GM21367 (cell line): ENCODE results near the gene MORC2.

Source experiments
- ATAC-seq: cut with Tn5 transposase; IDR thresholded peaks from one replicate; pipeline ENCODE4 v1.9.1; 2021; ENCODE audit not compliant: unreplicated experiment

MORC2 gene

GRCh38 chr22:30968015-30968923 lies at the start of gene MORC2:
Gene MORC2 (minus strand): TSS chr22:30968774. CDS start chr22:30967889, 885 bp downstream.
- peak; percentile 5 for ATAC-seq

GRCh38 chr22:31005535-31005934 lies 37.0 kb upstream of the MORC2 start:
- ATAC-seq: no peak

GRCh38 chr22:31001124-31001770 lies 32.7 kb upstream of the MORC2 start:
- no peak for ATAC-seq

- no peak for ATAC-seq
Observed at GRCh38 chr22:30998329-30998728, 29.8 kb upstream of the MORC2 start.

GRCh38 chr22:30996462-30996861 lies 27.9 kb upstream of the MORC2 start:
- no peak for ATAC-seq

- ATAC-seq: no peak
Observed at GRCh38 chr22:30994960-30995359, 26.4 kb upstream of the MORC2 start.

GRCh38 chr22:30992565-30992964 lies 24.0 kb upstream of the MORC2 start:
- ATAC-seq: no peak

GRCh38 chr22:30990690-30991089 lies 22.1 kb upstream of the MORC2 start:
- ATAC-seq: no peak

- no peak for ATAC-seq
Observed at GRCh38 chr22:30989474-30989873, 20.9 kb upstream of the MORC2 start.

GRCh38 chr22:30985561-30986208 lies 17.1 kb upstream of the MORC2 start:
- no peak for ATAC-seq

- no peak for ATAC-seq
Observed at GRCh38 chr22:30984317-30984716, 15.7 kb upstream of the MORC2 start.

- ATAC-seq: no peak
Observed at GRCh38 chr22:30982512-30982911, 13.9 kb upstream of the MORC2 start.

GRCh38 chr22:30979932-30980331 lies 11.4 kb upstream of the MORC2 start:
- ATAC-seq: no peak

- ATAC-seq: no peak
Observed at GRCh38 chr22:30978304-30978962, 9.9 kb upstream of the MORC2 start.

- no peak for ATAC-seq
Observed at GRCh38 chr22:30970356-30970746, 1.8 kb upstream of the MORC2 start.

- peak; percentile 24 for ATAC-seq
Observed at GRCh38 chr22:30969532-30970355, 1.2 kb upstream of the MORC2 start.

GRCh38 chr22:30968924-30969531 lies 454 bp upstream of the MORC2 start, which contains the start of gene TUG1:
Gene TUG1 (plus strand): TSS chr22:30969265.
- ATAC-seq: peak; percentile 72

GRCh38 chr22:30964858-30965257 lies 3.7 kb downstream of the MORC2 start:
- ATAC-seq: no peak

GRCh38 chr22:30955153-30955552 lies 13.4 kb downstream of the MORC2 start:
- ATAC-seq: no peak

GRCh38 chr22:30953206-30953605 lies 15.4 kb downstream of the MORC2 start:
- ATAC-seq: no peak
